Peyer's patch (tissue), 4 donors: Measurements from ENCODE around the gene ZNF548.

ENCODE experiments used
- POLR2A ChIP-seq, 2 donors: fragments of 450-650 bp; IDR thresholded peaks; one replicate each; pipeline ENCODE4 v1.5.1; 2017; ENCODE audit warnings: antibody characterized with exemption in 2 of 2, mild to moderate bottlenecking in 2 of 2, moderate library complexity in 2 of 2
- TF ChIP-seq, protein P1 (sequence below), 6 experiments: fragments of 450-650 bp in 4 of 6; fragments of 200-600 bp in 2 of 6; sonication (generic) in 1 of 6; IDR thresholded peaks; one replicate each; pipeline ENCODE4 v1.5.1; 2017 to 2019; ENCODE audit warnings: antibody characterized with exemption in 6 of 6, mild to moderate bottlenecking in 3 of 6, moderate library complexity in 1 of 6

GRCh38 chr19:57434386-57435061 lies 44.9 kb downstream of the ZNF548 start:
- no peak for TF ChIP-seq POLR2A (IDR thresholded peaks at IDR 0.05)
- TF ChIP-seq, protein P1, sequence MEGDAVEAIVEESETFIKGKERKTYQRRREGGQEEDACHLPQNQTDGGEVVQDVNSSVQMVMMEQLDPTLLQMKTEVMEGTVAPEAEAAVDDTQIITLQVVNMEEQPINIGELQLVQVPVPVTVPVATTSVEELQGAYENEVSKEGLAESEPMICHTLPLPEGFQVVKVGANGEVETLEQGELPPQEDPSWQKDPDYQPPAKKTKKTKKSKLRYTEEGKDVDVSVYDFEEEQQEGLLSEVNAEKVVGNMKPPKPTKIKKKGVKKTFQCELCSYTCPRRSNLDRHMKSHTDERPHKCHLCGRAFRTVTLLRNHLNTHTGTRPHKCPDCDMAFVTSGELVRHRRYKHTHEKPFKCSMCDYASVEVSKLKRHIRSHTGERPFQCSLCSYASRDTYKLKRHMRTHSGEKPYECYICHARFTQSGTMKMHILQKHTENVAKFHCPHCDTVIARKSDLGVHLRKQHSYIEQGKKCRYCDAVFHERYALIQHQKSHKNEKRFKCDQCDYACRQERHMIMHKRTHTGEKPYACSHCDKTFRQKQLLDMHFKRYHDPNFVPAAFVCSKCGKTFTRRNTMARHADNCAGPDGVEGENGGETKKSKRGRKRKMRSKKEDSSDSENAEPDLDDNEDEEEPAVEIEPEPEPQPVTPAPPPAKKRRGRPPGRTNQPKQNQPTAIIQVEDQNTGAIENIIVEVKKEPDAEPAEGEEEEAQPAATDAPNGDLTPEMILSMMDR (IDR thresholded peaks at IDR 0.05) = no peak
